Ecto neural progenitor cell (in vitro differentiated cells): Measurements from ENCODE around the gene BARHL1.
A peak's percentile ranks its signal among the peaks of the same experiment; 100 is the strongest.

Experiments
- DNase-seq: peaks from one replicate; pipeline ENCODE4 v3.0.0-alpha.2; 2018; ENCODE audit warnings: low spot score

The BARHL1 gene

GRCh38 chr9:132582276-132582785 is at the start of gene BARHL1:
Gene BARHL1 (plus strand): TSS chr9:132582606. CDS start chr9:132582798, 192 bp downstream.
- no peak for DNase-seq

DNA sequence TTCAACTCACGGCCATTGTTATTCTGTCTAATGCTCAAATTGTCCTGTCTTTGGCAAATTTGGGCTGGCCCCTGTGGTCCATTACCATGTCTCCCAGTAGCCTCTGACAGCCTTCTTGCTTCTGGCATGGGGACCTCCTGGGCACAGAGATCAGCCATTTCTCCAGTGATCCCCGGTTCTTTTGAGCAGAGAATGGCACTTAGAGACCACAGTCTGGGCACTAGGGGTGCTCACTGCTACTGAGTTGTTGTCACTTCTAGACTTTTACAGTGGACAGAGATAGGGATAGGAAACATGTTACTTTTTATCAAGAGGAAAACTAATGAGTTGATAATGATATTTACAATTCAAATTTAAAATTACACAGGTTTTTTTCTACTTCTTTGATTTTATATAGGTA is 47.6 kb upstream of the BARHL1 start:
- DNase-seq = no peak

DNA sequence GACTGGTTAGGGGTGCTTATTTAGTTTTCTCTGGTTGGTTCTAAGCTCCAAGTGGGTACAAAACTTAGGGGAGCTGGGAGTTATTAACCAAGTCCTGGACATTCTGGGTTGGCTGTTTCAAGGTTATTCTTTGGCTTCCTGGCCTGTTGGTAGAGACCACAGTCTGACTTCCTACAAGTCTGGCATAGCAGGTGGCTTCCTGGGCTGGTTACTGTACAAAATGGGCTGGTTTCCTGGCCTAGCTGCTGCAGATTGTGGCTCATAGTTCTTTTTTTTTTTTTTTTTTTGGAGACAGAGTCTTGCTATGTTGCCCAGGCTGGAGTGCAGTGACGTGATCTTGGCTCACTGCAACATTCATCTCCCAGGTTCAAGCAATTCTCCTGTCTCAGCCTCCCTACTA is 46.3 kb upstream of the BARHL1 start:
- no peak for DNase-seq

DNA sequence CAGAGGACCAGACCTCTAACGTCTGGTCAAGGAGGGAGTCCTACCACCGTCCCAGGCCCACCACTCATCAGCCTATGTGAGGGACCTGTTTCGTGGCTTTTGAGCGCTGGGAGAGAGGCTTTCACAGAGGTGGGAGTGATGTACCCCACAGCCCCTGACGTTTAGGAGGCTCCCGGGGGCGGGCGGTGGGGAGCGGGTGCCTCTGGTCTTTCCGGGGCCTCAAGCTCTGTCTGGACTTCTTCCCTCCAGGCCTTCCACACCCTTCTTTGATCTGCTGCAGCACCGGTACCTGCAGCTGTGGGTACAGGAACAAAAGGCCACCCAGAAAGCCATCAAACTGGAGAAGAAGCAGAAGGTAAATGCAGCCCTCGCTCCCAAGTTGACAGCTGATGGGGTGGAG is 45.1 kb upstream of the BARHL1 start:
- no peak for DNase-seq

DNA sequence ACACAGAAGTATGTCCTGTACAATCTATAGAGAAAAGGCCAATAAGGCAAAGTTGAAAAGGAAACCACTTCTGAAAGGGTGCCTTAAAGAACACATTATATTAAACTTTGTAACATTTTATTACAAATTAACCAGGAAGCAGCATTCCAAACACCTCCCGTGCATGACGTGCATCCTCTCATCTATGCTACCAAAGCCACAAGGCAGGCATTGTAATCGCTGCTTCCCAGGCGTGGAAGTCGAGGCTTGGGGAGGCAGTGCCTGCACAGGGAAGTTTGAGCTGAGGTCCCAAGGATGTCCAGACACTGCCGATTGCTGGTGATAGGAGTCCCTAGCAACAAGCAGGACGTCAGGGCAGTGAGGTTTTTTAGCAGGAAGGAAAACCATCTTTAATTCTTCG is 44.3 kb upstream of the BARHL1 start:
- DNase-seq = no peak

- DNase-seq = no peak
Observed at GRCh38 chr9:132539096-132539495, 43.3 kb upstream of the BARHL1 start.

GRCh38 chr9:132541051-132541450 is 41.4 kb upstream of the BARHL1 start:
- DNase-seq = no peak

DNA sequence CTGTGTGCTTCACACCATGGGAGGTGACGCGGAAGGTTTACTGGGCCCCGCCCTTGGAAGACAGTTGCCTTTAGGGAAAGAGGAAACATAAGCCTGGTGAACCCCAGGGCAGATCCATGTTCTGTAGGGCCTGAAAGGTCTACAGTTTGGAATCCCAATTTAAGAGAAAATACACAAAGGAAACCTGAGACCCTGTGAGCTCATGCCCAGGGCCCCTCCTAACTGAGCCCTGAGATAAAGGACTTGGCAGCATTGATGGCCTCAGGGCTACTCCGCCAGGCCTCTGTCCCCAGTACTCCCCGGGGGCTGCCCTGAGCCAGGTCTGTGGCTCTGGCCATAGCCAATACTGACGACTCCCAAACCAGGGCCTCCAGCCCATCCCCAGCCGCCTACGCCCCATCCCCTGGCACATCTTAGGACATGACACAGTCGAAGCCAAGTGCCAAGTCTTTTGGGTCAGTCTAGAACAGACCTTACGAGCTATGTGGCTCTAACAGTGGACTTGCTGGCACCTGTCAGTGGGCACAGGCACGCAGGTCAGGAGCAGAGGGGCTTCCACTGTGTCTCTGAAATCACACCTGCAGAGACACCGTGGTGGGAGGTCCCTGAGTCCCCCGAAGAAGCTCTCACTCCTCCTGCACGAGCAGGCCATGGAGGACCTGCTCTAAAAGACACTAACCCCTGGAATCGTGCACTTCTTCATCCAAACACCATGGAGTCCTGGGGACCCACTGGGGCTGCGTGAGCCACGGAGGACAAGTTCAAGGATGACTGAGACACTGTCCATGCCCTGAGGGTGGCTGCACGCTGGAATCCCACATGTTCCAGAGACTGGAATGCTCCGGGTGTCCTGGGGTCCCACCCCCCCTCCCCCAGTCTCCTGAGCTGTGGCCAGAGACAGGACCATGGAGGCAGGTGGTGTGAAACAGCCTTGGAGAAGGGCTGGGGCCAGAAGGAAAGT is 40.3 kb upstream of the BARHL1 start:
- no peak for DNase-seq

DNA sequence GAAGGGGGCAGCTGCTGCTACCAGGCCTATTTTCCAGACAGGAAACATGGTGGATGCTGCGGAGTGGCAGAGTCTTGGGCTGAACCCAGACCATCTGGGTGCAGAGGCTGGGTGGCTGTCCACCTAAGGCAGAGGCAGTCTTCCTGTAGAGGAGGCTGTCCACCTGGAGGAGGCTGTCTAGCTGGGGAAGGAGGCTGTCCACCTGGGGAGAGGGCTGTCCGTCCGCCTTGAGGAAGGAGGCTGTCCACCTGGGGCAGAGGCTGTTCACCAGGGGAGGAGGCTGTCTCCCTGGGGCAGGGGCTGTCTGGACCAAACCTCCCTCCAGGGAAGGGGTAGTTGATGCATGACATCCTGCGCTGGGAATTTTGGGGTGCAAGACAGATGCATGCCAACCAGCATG is 39.2 kb upstream of the BARHL1 start:
- DNase-seq = no peak

DNA sequence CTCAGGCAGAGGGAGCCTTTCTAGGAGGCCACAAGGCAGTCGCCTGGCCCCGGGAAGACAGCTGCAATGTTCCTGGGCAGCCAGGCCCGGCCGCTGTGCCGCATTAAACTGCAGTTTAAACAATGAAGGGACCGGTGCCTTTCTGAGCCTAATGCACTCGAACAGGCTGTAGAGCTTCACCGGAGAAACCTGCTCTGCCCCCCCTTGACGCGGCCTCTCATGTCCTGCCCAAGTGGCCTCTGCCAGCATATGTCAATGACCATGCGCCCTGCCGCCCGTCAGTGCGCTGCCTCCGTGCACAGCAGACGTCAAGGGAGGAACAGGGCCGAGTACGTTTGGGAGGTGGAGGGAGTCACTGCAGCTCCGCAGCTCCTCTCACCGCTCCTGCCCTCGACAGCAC is 38.4 kb upstream of the BARHL1 start:
- DNase-seq = no peak

DNA sequence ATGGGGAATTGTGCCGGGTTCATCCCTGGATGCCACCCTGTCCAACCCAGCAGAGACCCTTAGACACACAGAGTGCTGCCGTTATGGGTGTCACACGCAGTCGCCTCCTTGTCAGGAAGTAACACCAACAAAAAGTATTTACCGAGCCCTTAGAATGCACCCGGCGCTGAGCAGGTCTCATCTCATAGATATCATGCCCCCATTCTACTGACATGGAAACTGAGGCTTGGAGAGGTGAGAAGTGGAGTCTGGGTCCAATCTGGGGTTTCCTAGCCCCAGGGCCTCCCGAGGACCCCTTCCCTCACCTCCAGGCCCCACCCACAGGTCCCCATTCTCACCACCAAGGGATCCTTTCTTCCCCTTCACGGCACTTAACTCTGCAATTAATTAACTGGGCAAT is 36.8 kb upstream of the BARHL1 start:
- DNase-seq = no peak

- peak; percentile 81 for DNase-seq
Observed at GRCh38 chr9:132546148-132547051, 36.0 kb upstream of the BARHL1 start.

- DNase-seq = no peak
Observed at GRCh38 chr9:132547052-132547431, 35.4 kb upstream of the BARHL1 start.

GRCh38 chr9:132547436-132547835 is 35.0 kb upstream of the BARHL1 start:
- no peak for DNase-seq

- no peak for DNase-seq
Observed at GRCh38 chr9:132547976-132548730, 34.3 kb upstream of the BARHL1 start.

DNA sequence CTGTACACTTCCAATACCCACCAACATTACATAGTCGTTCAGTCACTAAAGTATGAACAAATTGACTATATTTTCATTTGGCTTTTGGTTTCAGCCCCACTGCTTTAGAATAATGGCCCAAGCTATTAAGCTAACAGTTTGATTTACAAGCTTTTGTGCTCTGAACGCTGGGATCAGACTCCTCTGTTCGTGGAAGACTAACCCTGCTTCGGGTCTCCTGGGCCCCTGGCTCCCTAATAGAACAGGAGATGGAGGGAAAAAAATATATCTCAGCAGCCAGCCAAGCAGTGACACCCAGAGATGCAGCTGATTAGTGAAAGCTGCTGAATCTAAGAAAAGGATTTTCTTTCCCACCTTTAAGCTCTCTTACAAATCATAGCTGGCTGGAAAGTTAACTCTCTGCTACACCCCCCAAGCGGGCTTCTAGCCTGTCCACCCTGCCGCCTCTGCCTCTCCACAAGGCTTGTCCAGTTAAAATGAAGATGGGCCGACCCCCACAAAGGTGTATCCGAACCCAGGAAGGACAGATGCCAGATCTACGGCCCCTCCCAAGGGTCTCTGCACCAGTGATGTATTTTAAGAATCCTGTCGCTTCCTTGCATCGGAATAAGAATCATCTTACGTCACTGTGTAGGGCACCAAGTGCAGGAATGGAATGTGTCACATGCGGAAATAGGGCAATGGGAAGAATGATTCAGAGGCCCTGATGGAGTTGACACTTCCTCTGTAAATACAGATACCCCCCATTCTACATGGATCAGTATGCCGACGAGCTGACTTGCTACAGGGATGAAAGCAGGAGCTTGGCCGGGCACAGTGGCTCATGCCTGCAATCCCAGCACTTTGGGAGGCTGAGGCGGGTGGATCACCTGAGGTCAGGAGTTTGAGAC is 33.4 kb upstream of the BARHL1 start:
- no peak for DNase-seq

DNA sequence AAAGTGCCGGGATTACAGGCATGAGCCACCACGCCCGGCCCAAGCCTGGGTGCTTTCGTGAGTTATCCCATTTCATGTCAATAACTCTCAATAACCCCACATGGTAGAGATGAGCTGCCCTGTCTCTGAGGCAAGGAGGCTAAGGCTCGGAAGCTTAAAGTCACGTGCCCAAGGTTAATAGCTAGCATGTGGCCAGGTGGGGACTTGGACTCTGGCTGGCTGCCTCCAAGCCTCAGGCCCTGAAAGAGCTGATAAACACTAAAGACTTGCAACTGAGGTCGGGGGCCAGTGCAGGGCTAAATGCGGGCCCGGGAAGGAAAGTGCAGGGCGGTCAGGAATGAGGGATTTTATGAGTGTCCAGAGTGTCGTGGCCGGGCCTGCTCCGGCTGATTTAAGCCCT is 30.9 kb upstream of the BARHL1 start:
- DNase-seq = no peak

GRCh38 chr9:132552041-132552440 is 30.4 kb upstream of the BARHL1 start:
- DNase-seq = no peak

GRCh38 chr9:132554755-132555154 is 27.7 kb upstream of the BARHL1 start:
- DNase-seq = no peak

DNA sequence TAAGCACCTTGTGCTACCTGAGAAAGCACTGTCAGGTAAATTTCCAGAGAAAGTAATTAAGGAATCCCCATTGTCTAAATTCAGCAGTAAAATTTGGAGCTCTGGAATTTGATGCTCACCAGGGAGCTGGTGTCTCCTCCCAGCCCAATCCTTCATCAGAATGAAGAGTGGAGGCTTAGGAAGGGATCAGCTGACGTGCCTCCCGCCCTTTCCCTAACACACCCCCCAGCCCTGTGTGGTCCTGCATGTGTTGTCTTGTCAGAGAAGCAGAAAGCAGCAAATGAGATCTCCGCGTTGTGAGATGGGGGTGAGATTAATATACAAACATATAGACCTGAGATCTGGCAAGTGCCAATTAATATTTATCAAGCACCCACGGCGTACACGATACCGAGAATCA is 26.9 kb upstream of the BARHL1 start:
- DNase-seq = no peak

- DNase-seq = no peak
Observed at GRCh38 chr9:132556235-132556634, 26.2 kb upstream of the BARHL1 start.
